HG02798 (cell line): ENCODE results near the gene FRAS1.
"Not testable (repeated sequence)": the region's sequence is repeated elsewhere in the genome, so short reads cannot be mapped to it uniquely, and the experiment has no call there.

Experiments
- ATAC-seq: cut with Tn5 transposase; IDR thresholded peaks from one replicate; pipeline ENCODE4 v1.9.1; 2021; ENCODE audit warnings: mild to moderate bottlenecking; ENCODE audit not compliant: unreplicated experiment, poor library complexity

FRAS1 gene

GRCh38 chr4:78205591-78205990 is 148.5 kb downstream of the FRAS1 start:
- no peak for ATAC-seq

GRCh38 chr4:78207541-78207940 is 150.4 kb downstream of the FRAS1 start:
- no peak for ATAC-seq

- no peak for ATAC-seq
Observed at GRCh38 chr4:78207951-78208350, 150.8 kb downstream of the FRAS1 start.

DNA sequence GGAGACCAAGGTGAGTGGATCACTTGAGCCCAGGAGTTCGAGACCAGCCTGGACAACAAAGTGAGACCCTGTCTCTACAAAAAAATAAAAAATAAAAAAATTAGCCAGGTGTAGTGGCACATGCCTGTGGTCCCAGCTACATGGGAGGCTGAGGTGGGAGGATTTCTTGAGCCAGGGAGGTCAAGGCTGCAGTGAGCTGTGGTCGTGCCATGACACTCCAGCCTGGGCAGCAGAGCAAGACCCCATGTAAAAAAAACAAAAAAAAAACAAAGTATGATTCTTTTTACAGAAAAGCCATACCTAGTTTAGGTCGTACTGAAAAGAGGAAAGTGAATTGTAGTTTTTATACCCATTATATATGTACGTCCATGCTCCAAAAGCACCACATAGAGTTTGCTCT is 151.8 kb downstream of the FRAS1 start:
- ATAC-seq = not testable (repeated sequence)

- no peak for ATAC-seq
Observed at GRCh38 chr4:78210694-78211410, 153.7 kb downstream of the FRAS1 start.

- no peak for ATAC-seq
Observed at GRCh38 chr4:78213218-78213617, 156.1 kb downstream of the FRAS1 start.

DNA sequence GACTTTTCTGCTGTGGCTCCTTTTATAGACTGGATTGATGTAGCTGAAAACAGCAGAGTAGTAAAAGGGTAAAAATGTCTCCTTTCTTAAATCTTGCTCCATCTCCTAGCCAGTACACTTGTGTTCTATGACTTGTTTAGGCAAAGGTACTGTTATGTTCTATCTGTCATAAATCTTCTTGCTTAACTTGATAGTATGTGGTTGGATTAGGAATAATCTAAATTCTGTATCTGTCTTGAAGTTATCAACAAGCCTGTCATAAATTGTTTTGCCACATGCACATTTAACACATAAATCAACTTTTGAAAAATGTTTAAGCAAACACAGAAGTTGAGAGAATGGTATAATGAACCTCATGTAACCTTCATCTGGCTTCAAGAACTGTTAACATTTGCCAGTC is 157.0 kb downstream of the FRAS1 start:
- no peak for ATAC-seq

DNA sequence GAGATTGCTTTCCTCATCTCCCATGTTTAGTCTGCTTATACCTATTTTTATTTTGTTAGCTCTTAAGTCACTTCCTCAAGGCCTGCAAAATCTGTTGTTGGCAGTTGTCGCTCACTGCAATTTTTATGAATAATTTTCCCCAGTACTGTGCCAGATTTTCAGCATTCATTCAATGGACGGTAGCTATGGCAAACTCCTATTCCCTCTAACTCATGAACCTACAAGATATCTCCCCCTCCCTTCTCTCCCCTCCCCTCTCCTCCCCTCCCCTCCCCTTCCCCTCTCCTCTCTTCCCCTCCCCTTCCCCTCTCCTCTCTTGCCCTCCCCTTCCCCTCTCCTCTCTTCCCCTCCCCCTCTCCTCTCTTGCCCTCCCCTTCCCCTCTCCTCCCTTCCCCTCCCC is 160.4 kb downstream of the FRAS1 start:
- ATAC-seq = no peak

DNA sequence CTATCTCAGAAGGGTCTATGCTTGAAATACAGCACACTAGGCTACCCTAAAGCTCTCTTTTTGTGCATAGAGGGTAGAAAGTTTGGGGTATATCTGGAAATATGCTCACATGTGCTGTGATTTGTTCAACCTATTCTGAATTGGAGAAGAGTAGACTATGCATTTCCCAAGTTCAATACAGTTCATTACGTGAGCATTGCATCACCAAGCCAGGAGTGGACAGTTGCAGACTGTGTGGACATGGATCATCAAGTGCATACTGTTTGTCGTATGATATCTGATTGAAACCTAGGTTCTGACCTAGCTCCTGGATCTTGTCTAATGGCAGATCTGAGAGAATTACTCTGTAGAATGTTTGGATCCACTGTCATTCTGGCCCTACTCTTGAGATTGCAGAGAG is 161.1 kb downstream of the FRAS1 start:
- ATAC-seq = no peak

DNA sequence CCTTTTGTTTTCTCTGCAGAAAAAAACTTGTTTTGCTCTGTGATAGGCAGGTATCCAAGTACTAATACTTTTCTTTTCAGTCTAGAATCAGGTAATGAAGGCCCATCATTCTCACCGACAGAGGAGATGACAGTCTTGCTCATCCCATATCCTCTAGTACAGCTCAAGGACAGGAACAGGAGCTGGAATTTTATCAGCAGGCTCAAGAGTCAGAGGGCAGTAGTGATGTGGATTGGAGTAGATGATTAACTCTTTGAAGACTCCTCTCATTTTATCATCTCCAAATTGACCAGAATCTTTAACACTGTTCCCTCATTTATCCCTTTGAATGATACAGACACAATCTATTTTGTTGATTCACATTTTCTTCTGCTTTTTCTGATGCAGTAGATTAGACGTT is 162.7 kb downstream of the FRAS1 start:
- ATAC-seq = no peak

- no peak for ATAC-seq
Observed at GRCh38 chr4:78220283-78220682, 163.2 kb downstream of the FRAS1 start.

DNA sequence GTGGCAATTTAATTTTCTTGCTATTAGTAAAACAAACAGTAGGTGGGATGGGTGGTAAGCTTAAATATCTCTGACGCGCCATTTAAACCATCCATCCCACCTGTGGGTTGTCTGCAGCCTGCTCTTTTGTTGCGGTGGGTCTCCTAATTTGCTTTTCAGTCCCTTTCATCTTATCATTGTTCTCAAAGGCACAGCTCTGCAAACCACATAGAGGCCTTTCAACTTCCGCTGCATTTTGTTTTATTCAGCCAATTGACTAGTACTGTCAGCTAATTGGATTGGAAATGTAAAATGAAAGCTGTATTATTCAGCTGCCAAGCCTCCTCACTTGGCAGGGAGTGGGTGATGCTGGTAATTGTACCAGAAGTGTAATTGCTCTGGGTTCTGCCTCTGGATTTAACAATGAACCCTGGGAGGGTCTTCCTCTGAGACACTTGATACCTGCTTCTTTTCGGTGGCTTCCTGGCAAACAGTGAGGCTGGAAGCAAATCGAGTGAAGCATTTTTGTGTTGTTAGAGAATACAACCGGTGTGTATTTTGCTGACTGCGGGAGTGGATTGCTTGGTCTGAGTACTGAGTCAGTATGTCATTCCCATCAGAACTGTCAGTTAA is 165.6 kb downstream of the FRAS1 start:
- no peak for ATAC-seq

DNA sequence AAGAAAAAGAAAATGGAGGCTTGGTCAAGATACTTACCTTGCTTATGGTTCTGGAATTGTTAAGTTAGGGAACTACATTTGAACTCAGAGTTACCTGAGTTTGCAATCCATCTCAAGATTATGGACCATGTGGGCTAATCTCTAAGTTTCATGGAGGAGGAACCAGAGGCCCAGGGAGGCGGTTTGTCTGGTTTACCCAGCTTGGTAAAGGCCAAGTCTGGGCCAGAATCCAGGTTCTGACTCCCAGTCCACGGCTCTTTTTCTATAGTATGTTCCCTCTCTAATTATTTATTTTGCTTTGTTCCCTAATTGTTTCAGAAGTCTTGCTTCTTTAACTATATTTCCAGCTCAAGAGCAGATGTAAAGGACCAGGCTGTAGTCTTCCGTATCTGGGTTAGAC is 168.1 kb downstream of the FRAS1 start:
- no peak for ATAC-seq

- no peak for ATAC-seq
Observed at GRCh38 chr4:78226279-78226678, 169.2 kb downstream of the FRAS1 start.

- ATAC-seq = no peak
Observed at GRCh38 chr4:78227411-78228057, 170.4 kb downstream of the FRAS1 start.

DNA sequence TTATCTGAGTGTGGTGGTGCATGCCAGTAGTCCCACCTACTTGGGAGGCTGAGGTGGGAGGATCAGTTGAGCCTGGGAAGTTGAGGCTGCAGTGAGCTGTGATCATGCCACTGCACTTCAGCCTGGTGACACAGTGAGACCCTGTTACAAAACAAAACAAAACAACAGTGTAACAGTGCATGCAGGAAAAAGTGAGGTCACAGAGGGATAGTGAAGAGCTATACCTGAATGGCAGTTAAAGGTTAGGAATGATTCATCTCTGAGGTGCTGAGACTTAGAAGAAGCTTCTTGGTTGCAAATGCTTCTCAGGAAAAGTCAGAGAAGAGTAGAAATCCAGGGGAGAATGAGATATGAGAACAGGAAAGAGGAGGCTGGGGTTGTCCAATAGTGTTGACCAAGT is 178.7 kb downstream of the FRAS1 start:
- no peak for ATAC-seq

- no peak for ATAC-seq
Observed at GRCh38 chr4:78237360-78237759, 180.2 kb downstream of the FRAS1 start.

DNA sequence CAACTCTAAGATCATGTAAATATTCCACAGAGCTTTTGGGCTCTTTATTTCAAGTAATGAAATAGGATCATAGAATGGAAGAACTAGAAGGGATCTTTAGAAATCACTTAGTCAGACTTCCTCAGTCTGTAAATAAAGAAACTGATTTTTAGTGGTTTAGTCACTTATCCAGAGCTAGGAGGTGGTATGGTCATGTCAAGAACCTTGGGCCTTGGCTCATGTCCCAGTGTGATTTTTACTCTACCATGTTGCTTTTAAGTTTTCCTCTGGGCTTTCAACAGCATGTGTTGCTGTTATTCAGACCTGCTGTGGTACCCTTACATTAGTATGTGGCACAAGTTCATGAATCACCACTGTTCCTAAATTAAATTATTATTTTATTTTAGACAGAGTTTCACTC is 184.9 kb downstream of the FRAS1 start:
- no peak for ATAC-seq

- no peak for ATAC-seq
Observed at GRCh38 chr4:78244705-78245485, 187.8 kb downstream of the FRAS1 start.

DNA sequence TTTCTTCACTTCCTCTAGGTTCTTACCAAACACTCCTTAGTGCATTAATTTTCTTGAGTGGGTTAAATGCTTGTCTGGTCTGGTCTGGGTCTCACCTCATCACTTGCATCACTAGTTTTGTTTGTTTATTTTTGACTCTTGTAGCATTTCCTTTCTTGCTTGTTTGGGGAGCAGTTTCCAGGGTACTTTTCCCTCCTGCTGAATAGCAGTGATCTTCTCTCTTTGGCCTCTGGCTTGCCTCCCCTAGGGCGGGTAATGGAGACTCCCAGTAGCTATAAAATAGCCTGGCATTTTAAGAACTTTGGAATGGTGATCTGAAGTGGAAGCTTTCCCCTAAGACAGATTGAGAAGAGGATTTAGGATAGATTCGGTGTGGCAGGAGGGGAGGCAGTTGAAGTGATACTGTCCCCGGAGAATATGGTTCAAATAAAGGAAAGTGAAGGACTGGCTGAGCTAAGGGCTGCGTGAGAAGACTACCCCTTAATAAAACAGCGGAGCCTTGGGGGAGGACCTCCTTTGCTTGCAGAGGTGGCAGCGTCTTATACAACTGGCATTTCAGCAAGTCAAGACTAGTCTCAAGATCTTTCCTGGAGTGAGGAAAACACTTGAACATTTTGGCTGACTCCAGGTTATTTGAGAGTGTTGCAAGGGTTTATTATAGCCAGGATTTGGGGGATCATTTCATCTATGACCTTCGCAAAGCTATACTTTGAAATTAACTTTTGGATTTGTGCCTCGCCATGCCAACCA is 190.6 kb downstream of the FRAS1 start:
- ATAC-seq = no peak
